T follicular helper cell (primary cell): ENCODE data around the gene KIF6.

Experiments
- DNase-seq: peaks from one replicate; pipeline ENCODE4 v3.0.0-alpha.2; 2020; ENCODE audit warnings: low read depth

The KIF6 gene

GRCh38 chr6:39451831-39452230 is 273.4 kb downstream of the KIF6 start:
- no peak for DNase-seq

DNA sequence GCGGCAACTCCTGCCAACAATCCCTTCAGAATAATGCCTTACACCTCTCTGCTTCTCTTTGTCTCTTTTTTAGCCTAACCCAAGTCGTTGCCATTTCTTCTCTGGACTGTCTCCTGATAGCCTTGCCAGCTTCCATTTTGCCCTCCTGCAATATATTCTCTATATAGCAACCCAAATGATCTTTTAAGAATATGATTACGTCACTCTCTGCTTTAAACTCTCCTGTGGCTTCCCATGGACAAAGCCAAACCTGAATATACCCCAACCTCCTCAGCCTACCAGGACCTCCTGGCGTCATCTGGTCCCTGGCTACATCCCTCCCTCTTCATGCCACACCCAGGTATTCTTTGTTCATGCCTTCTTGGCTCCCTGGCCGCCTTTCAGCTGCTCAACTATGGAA is 276.2 kb downstream of the KIF6 start:
- no peak for DNase-seq

DNA sequence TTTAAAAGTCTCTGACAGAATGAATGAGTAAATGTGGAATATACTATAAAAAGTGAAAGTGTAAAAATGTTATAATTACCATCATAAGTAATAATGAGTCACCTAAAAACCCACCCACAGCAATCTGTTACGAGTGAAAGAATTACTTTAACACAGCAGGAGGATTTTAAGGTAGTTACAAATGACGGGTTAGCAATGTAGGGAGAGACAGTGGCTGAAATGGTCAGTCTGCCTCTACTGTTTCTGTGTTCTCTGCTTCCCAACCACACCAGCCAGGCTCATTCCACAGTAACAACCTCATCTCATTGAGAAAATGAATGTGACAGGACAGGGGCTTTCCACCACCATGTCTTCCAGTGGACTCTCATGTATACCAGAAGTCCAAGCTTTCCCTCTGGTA is 278.3 kb downstream of the KIF6 start:
- DNase-seq = no peak

- DNase-seq = no peak
Measured at GRCh38 chr6:39445667-39446066, 279.5 kb downstream of the KIF6 start.

- DNase-seq = no peak
Measured at GRCh38 chr6:39444479-39445019, 280.7 kb downstream of the KIF6 start.

DNA sequence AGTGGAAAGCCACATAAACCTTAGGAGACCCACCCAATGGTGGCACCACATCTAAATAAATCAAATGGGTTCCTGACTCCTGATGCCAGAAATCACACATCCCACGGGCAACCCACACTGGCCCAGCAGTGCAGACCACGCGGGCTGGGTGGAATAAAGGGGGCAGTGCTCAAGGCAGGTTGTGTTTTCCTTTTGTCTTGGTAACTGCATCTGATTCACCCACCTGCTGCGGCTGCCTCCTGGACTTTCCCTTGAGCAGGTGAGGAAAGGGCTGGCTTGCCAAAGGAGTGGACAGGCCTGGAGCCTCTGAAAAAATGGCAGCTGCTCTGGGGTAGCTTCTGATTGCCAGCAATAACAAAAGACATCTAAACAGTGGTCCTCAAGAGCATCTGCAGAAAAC is 283.2 kb downstream of the KIF6 start:
- no peak for DNase-seq

DNA sequence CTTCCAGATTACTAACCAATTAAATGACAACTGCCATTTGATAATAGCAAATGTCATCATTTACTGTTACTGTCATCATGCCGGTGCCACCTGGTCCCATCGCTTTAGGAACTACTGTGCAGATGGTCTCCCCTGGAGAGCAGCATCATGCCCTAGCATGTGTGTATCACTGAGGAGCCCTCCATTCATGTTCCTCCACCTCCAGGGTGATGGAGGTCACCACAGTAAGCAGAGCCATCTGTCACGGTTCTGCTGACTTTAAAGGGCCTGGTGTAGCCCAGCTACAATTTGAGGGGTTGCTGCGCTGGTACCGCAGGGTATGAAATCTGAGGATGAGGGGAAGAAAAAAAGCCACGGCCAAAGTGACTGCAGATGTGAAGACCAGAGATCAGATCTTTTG is 283.9 kb downstream of the KIF6 start:
- no peak for DNase-seq

DNA sequence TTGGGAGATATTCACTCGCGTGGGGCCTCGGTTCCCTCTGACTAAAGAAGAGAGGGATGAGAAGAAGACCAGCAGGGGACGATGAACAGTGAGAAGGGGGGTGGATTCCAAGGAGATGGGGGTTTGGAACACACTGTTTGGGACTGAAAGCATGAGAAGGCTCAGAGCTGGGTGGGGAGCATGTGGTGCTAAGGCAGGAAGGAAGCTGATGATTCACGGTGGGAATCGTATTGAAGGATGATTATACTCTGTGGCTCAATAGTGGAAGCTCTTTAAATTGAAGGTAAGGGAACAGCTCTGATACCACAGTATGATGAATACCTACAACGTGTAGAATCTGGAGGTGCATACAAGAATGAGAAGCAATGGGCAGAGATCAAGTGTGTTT is 285.2 kb downstream of the KIF6 start:
- no peak for DNase-seq

DNA sequence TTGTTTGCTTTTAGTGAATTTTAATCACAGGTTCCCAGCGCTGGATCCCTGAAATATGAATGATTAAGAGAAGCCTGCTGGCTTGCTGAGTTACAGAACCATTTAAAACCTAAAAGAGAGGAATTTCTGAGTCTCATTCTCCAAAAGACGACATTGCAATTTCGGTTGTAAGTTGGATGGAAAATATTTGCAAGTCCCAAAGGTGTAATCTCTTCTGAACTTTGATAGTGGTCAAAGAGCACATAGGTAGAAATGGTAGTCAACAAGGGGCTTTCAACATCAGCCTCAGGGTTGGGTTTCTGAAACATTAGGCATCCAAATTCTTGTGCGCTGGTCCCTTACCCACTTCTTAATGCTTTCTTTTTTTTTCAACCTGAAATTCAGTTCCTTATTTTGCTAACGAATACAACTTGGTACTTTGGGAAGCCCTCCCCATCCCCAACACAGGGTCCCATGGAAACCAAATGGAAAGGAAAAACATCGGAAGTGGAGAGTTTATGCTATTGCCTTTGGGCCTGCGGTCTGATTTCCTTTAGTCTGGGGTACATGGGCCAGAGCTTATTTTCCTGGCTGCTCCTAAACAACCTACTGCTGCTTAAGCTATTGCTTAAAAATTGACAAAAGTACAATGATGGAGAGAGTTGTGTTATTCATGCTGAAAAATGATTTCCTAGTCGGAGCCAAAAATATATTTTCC is 285.7 kb downstream of the KIF6 start:
- no peak for DNase-seq

- DNase-seq = no peak
Measured at GRCh38 chr6:39433630-39434029, 291.6 kb downstream of the KIF6 start.

DNA sequence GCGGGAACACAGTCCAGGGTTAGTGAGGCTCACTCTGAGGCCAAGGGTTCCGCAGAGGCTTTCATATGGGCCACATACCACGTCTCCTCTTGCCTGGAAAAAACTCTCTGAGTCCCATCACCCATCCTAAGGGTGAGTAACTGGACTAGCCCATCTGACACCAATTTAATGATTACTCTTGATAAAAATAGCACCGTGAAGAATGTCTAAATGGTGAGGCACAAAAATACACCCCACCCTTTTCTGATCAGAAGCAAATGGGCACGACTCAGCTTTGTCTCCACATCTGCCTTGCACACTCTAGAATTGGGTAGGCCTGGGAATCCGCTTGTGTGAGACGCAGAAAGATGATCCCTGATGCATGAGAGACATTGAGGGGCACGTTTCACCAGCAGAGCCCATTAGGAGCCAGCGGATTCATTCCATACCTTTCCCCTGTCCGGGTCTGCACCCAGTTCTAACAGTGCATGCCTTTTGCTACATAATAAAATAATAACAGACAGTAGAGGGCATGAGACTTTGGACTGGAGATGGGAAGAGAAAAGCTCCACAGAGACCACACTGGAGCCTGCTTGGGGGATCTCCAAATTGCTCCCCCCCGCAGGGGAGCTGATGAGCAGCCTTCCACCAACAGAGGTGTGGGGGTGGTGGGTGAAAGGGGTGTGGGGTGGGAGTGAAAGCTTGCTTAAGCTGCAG is 292.7 kb downstream of the KIF6 start:
- DNase-seq = no peak

DNA sequence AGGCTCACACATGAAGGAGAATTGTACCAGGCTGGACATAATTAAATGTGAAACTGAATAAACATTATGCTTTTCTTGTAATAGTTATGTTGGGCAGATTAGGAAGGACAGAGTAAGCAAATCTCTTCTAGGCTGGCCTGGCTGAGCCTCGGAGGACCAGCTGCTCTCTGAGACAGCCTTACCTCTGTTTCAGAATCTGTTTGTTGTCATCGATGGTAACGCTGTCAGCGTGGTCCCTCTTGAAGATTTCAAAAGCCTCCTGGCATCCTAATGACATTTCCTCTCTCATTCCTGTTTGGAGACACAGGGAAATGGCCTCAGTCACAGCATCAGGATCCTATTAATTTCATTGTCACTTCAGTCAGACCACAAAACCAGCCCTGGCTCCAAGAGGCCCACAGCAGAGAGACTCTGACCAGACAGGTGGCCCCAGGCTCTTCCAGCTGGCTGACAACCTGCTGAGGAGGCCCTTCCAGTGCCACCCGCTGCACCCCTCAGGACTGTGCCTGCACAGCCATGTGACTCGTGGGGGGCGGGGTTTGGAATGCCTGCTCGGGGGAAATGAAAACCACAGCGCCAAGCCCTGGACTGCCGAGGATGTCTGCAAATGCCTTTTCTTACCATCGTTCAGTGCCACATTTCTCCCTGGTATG is 294.2 kb downstream of the KIF6 start:
- no peak for DNase-seq

DNA sequence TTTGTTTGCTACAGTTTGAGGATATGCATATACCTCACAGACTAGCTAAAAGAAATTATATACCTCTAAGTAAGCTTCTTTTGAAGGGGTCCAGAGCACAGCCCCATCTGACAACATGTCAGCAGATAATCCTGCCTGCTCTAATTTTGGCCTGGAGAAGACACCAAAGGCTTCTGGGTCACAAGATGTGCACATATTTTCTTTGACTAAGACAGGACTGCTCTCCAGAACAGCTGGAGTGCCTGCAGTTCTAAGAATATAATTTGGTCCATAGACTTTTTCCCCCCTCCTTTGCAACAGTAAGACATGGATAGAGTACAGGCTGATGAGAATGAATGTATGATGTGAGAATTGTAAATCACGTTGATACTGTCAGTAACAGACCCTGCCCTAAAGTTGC is 294.8 kb downstream of the KIF6 start:
- DNase-seq = no peak

- DNase-seq = no peak
Measured at GRCh38 chr6:39428816-39429215, 296.4 kb downstream of the KIF6 start.

DNA sequence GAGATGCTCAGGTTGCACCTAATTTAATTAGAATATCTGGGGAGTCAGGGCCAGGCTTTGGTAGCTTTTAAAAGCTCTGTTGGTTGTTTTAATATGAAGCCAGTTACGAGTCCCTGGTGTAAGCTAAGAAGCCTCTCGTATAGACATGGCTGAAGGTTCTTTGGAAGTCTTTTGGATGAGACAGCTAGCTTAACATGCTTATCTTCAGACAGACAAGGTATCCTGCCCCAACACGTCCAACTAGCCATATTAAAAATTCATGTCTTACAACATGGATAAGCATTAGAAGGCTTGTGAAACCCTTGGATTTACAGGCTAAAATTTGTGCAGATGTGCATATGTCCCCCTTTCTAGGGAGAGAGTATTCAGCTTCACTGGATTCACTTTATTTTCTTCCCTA is 297.1 kb downstream of the KIF6 start:
- no peak for DNase-seq

- DNase-seq = no peak
Measured at GRCh38 chr6:39426073-39426456, 299.1 kb downstream of the KIF6 start.

DNA sequence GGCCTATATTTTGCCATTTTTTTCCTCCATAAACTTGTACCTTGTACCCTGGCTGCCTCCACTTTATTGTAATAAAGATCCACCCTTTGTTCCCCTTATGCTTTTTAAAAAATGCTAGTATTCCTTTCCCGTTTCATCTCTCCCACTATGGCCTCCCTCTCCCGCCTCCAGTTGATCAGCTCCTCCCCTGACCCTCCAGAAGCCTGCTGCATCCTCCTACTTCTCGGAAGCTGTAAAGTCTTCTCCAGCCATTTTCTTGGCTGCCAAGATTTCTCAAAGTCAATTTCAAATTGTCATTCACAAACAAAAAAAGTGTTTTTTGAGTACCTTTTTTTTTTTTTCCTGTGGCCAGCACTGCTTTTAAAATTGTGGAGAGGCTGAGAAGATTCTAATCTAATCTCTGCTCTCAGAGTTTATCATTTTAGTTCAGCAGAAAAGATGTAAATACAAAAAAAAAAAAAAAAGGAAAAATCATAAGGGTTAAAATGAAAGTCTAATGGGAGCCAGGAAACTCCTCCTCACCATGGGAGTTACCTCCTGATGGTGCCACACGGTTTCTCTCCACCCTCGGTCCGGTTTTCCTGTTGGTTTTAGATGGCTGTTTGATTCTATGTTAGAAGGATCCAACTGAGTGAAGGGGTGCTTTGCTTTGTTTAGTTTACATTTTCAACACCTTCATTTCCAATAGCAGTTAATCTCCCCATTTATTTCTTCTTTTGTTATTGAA is 299.7 kb downstream of the KIF6 start:
- no peak for DNase-seq

DNA sequence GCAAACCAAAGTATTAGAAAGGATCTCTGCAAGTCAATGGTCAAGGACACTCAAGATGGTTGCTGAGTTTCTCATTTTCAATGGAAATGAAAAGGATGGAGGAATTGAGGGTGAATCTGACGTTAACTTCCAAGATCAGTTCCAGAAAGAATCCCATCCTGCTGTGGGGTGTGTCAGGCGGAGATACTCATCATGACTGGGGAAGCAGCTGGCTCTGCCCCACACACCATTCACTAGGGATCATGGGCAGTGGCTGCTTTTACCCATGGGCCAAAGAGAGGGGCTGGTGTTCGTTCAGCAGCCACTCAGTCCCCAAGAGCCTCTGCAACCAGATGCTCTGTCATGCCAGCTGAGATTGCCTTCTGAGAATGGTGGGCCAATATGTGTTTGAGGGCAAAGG is 300.4 kb downstream of the KIF6 start:
- DNase-seq = no peak

- no peak for DNase-seq
Measured at GRCh38 chr6:39422238-39422637, 303.0 kb downstream of the KIF6 start.

GRCh38 chr6:39421383-39422225 is 303.6 kb downstream of the KIF6 start:
- DNase-seq = no peak
